HEK293T (cell line): ENCODE data around the gene AGMAT.

ENCODE experiments used
- CTCF ChIA-PET: fragments of 350-600 bp; formaldehyde crosslinking; extraction: SDS; loops from one replicate; lab custom pipeline; 2021; ENCODE audit warnings: antibody characterized with exemption, inconsistent platforms; lab: Yijun Ruan, JAX
- POLR2A ChIA-PET: fragments of 350-600 bp; formaldehyde crosslinking; extraction: SDS; loops from one replicate; lab custom pipeline; 2020; ENCODE audit warnings: antibody characterized with exemption, inconsistent platforms; lab: Yijun Ruan, JAX
- DNase-seq: peaks from one replicate; pipeline ENCODE4 v3.0.0; 2012; ENCODE audit warnings: mixed read lengths; ENCODE audit errors: extremely low spot score
- ARNT ChIP-seq: fragments of 450-650 bp; IDR thresholded peaks from 2 replicates; pipeline ENCODE4 v1.6.1; 2017; ENCODE audit warnings: mild to moderate bottlenecking
- BHLHE40 ChIP-seq: fragments of 450-650 bp; IDR thresholded peaks from 2 replicates; pipeline ENCODE4 v1.6.1; 2016; ENCODE audit warnings: mild to moderate bottlenecking, moderate library complexity, borderline replicate concordance
- CTBP1 ChIP-seq: fragments of 450-650 bp; IDR thresholded peaks from 2 replicates; pipeline ENCODE4 v1.6.1; 2016; ENCODE audit warnings: borderline replicate concordance
- ELF4 ChIP-seq: fragments of 450-650 bp; IDR thresholded peaks from 2 replicates; pipeline ENCODE4 v1.6.1; 2017; ENCODE audit warnings: antibody characterized with exemption
- FOXA1 ChIP-seq: fragments of 450-650 bp; IDR thresholded peaks from 2 replicates; pipeline ENCODE4 v1.6.1; 2016; ENCODE audit warnings: mild to moderate bottlenecking
- FOXK2 ChIP-seq: fragments of 450-650 bp; IDR thresholded peaks from 2 replicates; pipeline ENCODE4 v1.6.1; 2016; ENCODE audit warnings: mild to moderate bottlenecking
- FOXM1 ChIP-seq: fragments of 450-650 bp; IDR thresholded peaks from 2 replicates; pipeline ENCODE4 v1.6.1; 2017; ENCODE audit warnings: mild to moderate bottlenecking, borderline replicate concordance
- HDGF ChIP-seq: fragments of 450-650 bp; IDR thresholded peaks from 2 replicates; pipeline ENCODE4 v1.6.1; 2017; ENCODE audit warnings: antibody characterized with exemption, borderline replicate concordance
- L3MBTL2 ChIP-seq: fragments of 450-650 bp; conservative IDR thresholded peaks from 2 replicates; pipeline ENCODE4 v1.6.1; 2016; ENCODE audit warnings: mild to moderate bottlenecking
- LEF1 ChIP-seq: fragments of 450-650 bp; IDR thresholded peaks from 2 replicates; pipeline ENCODE4 v1.6.1; 2017; ENCODE audit warnings: mild to moderate bottlenecking, borderline replicate concordance
- NFRKB ChIP-seq: fragments of 450-650 bp; IDR thresholded peaks from 2 replicates; pipeline ENCODE4 v1.6.1; 2016; ENCODE audit warnings: mild to moderate bottlenecking, moderate library complexity
- PKNOX1 ChIP-seq: fragments of 450-650 bp; IDR thresholded peaks from 2 replicates; pipeline ENCODE4 v1.6.1; 2016
- SP1 ChIP-seq: fragments of 450-650 bp; IDR thresholded peaks from 2 replicates; pipeline ENCODE4 v1.6.1; 2017
- SUZ12 ChIP-seq: fragments of 450-650 bp; IDR thresholded peaks from 2 replicates; pipeline ENCODE4 v1.6.1; 2016; ENCODE audit warnings: mild to moderate bottlenecking
- TARDBP ChIP-seq: fragments of 450-650 bp; IDR thresholded peaks from 2 replicates; pipeline ENCODE4 v1.6.1; 2016
- ZNF384 ChIP-seq: fragments of 450-650 bp; IDR thresholded peaks from 2 replicates; pipeline ENCODE4 v1.6.1; 2016

AGMAT gene

GRCh38 chr1:15542388-15543250, 42.2 kb downstream of the AGMAT start:
- DNase-seq, result no peak
- ChIA-PET CTCF (no interaction called here), POLR2A (no interaction called here)
- TF ChIP-seq L3MBTL2 (no peak), TARDBP (no peak), FOXA1 (no peak), CTBP1 (no peak), PKNOX1 (no peak), SP1 (no peak), ZNF384 (no peak)

- no peak for TF ChIP-seq PKNOX1
- no peak for TF ChIP-seq ELF4
- TF ChIP-seq LEF1, result no peak
- no peak for TF ChIP-seq SP1
- TF ChIP-seq BHLHE40, result no peak
- no peak for TF ChIP-seq TARDBP
- TF ChIP-seq FOXM1, result no peak
- no peak for TF ChIP-seq NFRKB
- TF ChIP-seq ARNT, result no peak
- DNase-seq, result no peak
- CTCF ChIA-PET, result no interaction called here
- POLR2A ChIA-PET, result no interaction called here
Measured at GRCh38 chr1:15541231-15541792, 43.5 kb downstream of the AGMAT start.

GRCh38 chr1:15540186-15540585, 44.7 kb downstream of the AGMAT start:
- ChIA-PET POLR2A (no interaction called here), CTCF (no interaction called here)
- TF ChIP-seq FOXA1 (no peak), SP1 (no peak), FOXM1 (no peak), ELF4 (no peak), BHLHE40 (no peak), FOXK2 (no peak), ZNF384 (no peak), ARNT (no peak), L3MBTL2 (no peak), PKNOX1 (no peak), HDGF (no peak), SUZ12 (no peak), NFRKB (no peak)
- DNase-seq, result no peak

GRCh38 chr1:15538771-15539170, 46.1 kb downstream of the AGMAT start:
- TF ChIP-seq SP1 (no peak), SUZ12 (no peak), FOXK2 (no peak), ARNT (no peak)
- DNase-seq, result no peak

GRCh38 chr1:15531682-15532081, 53.2 kb downstream of the AGMAT start:
- POLR2A ChIA-PET, result no interaction called here
- no peak for DNase-seq
- TF ChIP-seq NFRKB (no peak), CTBP1 (no peak), ARNT (no peak), SP1 (no peak), FOXA1 (no peak), TARDBP (no peak), BHLHE40 (no peak), PKNOX1 (no peak), FOXM1 (no peak), ZNF384 (no peak), ELF4 (no peak)
- CTCF ChIA-PET, result no interaction called here

More at GRCh38 chr1:15538771-15539170, 46.1 kb downstream of the AGMAT start:
- CTCF ChIA-PET, result interaction anchor here (0.6 kb wide), 1 partner anchor 98 kb away, joined by 10 read pairs; no protein-coding TSS in a partner anchor
- POLR2A ChIA-PET, result interaction anchor here (0.6 kb wide), 1 partner anchor 13 kb away, joined by 3 read pairs; no protein-coding TSS in a partner anchor

GRCh38 chr1:15531003-15531402, 53.8 kb downstream of the AGMAT start:
- DNase-seq, result no peak
- CTCF ChIA-PET, result no interaction called here
- TF ChIP-seq ARNT (no peak), FOXM1 (no peak), TARDBP (no peak), FOXA1 (no peak), PKNOX1 (no peak), LEF1 (no peak), BHLHE40 (no peak), HDGF (no peak), ELF4 (no peak), ZNF384 (no peak), FOXK2 (no peak), SUZ12 (no peak), L3MBTL2 (no peak), NFRKB (no peak), SP1 (no peak)
- POLR2A ChIA-PET, result no interaction called here
